Tibial nerve (tissue), 4 donors: Measurements from ENCODE around the gene GATA5. TPM values are rescaled to one million over a fixed set of nuclear protein-coding genes. Genes with fewer than 3 reads are reported as not detected.

ENCODE experiments used
- DNase-seq, 2 donors: peaks; one replicate each; pipeline ENCODE4 v3.0.0-alpha.2; 2019; ENCODE audit warnings: low spot score in 2 of 2
- H3K27ac ChIP-seq, 4 donors: fragments of 200-600 bp; sonication (generic) in 3 of 4; one replicate each; pipeline ENCODE4 v1.5.1; 2017 to 2019; ENCODE audit warnings: mild to moderate bottlenecking in 1 of 4
- H3K27me3 ChIP-seq, 2 donors: fragments of 200-600 bp; sonication (generic) in 1 of 2; one replicate each; pipeline versions ENCODE4 v1.5.1 to v1.6.0; 2017 to 2019
- H3K36me3 ChIP-seq, 3 donors: fragments of 200-600 bp; sonication (generic); one replicate each; pipeline ENCODE4 v1.5.1; 2018 to 2019
- H3K4me1 ChIP-seq, 4 donors: fragments of 200-600 bp; sonication (generic) in 3 of 4; one replicate each; pipeline ENCODE4 v1.5.1; 2017 to 2019
- H3K4me3 ChIP-seq, 4 donors: fragments of 200-600 bp; sonication (generic) in 3 of 4; one replicate each; pipeline ENCODE4 v1.5.1; 2017 to 2019; ENCODE audit warnings: mild to moderate bottlenecking in 1 of 4, moderate library complexity in 1 of 4
- H3K9me3 ChIP-seq, 4 donors: fragments of 200-600 bp; sonication (generic) in 3 of 4; one replicate each; pipeline ENCODE4 v1.5.1; 2017 to 2019
- EP300 ChIP-seq, 2 donors: sonication (generic); formaldehyde crosslinking; IDR thresholded peaks; one replicate each; pipeline ENCODE4 v1.6.1; 2017; ENCODE audit warnings: antibody characterized with exemption in 2 of 2, mild to moderate bottlenecking in 1 of 2
- POLR2A ChIP-seq, 2 donors: fragments of 450-650 bp; IDR thresholded peaks; one replicate each; pipeline ENCODE4 v1.6.1; 2017; ENCODE audit warnings: antibody characterized with exemption in 2 of 2, mild to moderate bottlenecking in 2 of 2, moderate library complexity in 2 of 2
- WGBS, 2 donors: methylation state at CpG; one replicate each; pipeline ENCODE4 v1.1.5; 2018; 5-methylcytosine and 5-hydroxymethylcytosine counted together
- total RNA-seq, 4 donors: library from RNA; depleted of rRNA; stranded (reverse); fragments of >200 nt; gene quantifications; one replicate each; pipeline ENCODE4 v1.1.0, GENCODE V29; 2016
- TF ChIP-seq, protein P1 (sequence below), 5 experiments: fragments of 200-600 bp in 3 of 5; fragments of 450-650 bp in 2 of 5; sonication (generic) in 3 of 5; IDR thresholded peaks; one replicate each; pipeline ENCODE4 v1.5.1; 2016 to 2019; ENCODE audit warnings: antibody characterized with exemption in 5 of 5, mild to moderate bottlenecking in 3 of 5, moderate library complexity in 2 of 5

Gene GATA5
- total RNA-seq, 4 donors from 2014 or later, result 0.20 TPM; not detected in 3

DNA sequence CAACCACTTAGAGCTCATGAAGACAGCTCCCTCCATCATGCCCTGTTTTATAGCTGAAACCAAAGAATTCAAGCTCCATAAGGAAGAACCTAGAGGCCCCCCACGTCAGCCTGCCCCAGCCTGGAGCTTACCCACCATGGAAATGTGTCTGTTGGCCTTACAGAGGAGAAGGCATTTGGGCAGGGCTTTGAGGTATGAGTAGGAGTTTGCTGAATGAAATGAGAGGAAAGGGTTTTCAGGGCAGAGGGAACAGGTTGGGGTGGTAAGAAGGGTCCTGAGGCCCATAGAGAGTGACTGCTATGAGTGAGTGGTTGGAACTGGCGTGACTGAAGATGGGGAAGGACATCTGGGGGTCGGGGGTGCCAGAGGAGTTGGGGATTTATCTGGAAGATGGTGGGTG lies 12.7 kb upstream of the GATA5 start:
- no peak for DNase-seq
- H3K4me1 ChIP-seq, result no peaks in the 10 kb centered on the region
- TF ChIP-seq POLR2A (IDR thresholded peaks at IDR 0.05) (no peak), EP300 (IDR thresholded peaks at IDR 0.05) (no peak)
- TF ChIP-seq, protein P1, sequence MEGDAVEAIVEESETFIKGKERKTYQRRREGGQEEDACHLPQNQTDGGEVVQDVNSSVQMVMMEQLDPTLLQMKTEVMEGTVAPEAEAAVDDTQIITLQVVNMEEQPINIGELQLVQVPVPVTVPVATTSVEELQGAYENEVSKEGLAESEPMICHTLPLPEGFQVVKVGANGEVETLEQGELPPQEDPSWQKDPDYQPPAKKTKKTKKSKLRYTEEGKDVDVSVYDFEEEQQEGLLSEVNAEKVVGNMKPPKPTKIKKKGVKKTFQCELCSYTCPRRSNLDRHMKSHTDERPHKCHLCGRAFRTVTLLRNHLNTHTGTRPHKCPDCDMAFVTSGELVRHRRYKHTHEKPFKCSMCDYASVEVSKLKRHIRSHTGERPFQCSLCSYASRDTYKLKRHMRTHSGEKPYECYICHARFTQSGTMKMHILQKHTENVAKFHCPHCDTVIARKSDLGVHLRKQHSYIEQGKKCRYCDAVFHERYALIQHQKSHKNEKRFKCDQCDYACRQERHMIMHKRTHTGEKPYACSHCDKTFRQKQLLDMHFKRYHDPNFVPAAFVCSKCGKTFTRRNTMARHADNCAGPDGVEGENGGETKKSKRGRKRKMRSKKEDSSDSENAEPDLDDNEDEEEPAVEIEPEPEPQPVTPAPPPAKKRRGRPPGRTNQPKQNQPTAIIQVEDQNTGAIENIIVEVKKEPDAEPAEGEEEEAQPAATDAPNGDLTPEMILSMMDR (IDR thresholded peaks at IDR 0.05), result no peak
- H3K4me3 ChIP-seq, result no peak overlapping the region
- WGBS, 2 donors, result 76 to 78% methylated on average over 3 of the region's 3 CpGs
- H3K27ac ChIP-seq, result no peak overlapping the region
- H3K27me3 ChIP-seq, result peaks cover 0 to 76% of the 10 kb centered on the region in 2 donors
- H3K36me3 ChIP-seq, result no peaks in the 10 kb centered on the region
- H3K9me3 ChIP-seq, result no peaks in the 10 kb centered on the region

DNA sequence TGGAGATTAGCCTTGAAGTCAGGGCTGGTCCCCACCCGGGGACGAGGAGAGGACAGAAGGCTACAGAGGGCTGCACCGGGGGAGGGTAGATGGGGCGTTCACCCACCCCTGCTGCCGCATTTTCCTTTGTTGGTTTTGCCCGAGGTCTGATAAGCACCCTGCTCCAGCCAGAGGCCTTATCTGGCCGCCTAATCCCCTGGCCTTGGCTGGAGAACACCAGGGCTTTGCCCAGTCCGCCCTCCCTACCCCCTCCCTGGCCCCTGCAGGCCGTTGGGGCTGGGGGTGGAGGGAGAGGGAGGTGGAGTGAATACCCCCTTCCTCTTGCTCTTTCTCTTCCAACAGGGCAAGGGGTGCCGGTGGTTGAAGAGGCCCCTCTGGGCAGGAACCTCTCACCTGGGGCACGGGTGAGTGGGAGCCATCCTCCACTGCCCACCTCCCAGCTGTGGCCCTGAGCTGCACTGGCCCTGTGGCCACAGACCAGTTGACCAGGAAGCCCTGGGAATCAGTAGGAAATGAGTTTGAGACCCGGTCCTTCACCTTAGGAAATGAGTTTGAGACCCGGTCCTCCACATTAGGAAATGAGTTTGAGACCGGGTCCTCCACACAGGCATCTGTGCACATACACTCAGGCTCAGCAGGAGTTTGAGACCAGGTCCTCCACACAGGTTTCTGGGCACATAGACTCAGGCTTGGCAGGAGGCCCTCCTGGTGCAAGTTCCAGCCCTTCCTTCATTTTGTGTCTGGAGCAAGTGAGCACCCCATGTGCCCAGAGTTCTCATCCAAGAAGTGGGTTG lies 12.0 kb upstream of the GATA5 start:
- H3K4me3 ChIP-seq, result no peak overlapping the region
- peaks cover 0 to 3% (median 0%) of the 10 kb centered on the region in 4 donors for H3K4me1 ChIP-seq
- no peaks in the 10 kb centered on the region for H3K9me3 ChIP-seq
- no peak overlapping the region for H3K27ac ChIP-seq
- H3K27me3 ChIP-seq, result peaks cover 0 to 80% of the 10 kb centered on the region in 2 donors
- TF ChIP-seq EP300 (IDR thresholded peaks at IDR 0.05), result no peak
- TF ChIP-seq, protein P1 (IDR thresholded peaks at IDR 0.05), result no peak
- no peak for TF ChIP-seq POLR2A (IDR thresholded peaks at IDR 0.05)
- no peak for DNase-seq
- WGBS, 2 donors, result 31 to 42% methylated on average over 13 to 14 of the region's 14 CpGs
- no peaks in the 10 kb centered on the region for H3K36me3 ChIP-seq

DNA sequence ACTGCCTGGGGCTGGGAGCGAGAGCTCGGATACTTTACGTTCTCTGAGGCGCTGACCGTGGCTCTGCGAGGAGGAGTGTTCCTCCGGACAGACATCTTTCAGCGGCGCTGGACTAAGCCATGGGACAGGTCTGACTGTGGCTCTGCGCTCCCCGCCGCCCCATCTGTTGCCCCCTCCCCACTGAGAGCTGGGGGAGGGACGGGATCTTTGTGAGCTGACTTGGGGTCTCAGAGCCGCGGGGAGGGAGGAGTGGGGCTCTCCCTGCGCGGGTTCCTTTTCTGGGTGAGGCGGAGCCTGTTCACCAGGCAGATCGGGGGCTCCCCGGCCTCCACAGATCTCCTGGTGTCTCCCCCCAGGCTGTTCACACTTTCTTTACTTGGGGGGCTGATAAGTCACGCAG lies 11.3 kb upstream of the GATA5 start:
- WGBS, 2 donors, result 44 to 47% methylated on average over 15 to 18 of the region's 21 CpGs
- H3K36me3 ChIP-seq, result no peaks in the 10 kb centered on the region
- peaks cover 0 to 10% (median 0%) of the 10 kb centered on the region in 4 donors for H3K4me1 ChIP-seq
- no peak for TF ChIP-seq EP300 (IDR thresholded peaks at IDR 0.05)
- TF ChIP-seq POLR2A (IDR thresholded peaks at IDR 0.05), result no peak
- TF ChIP-seq, protein P1 (IDR thresholded peaks at IDR 0.05), result no peak
- peaks cover 0 to 84% of the 10 kb centered on the region in 2 donors for H3K27me3 ChIP-seq
- H3K9me3 ChIP-seq, result no peaks in the 10 kb centered on the region
- no peak overlapping the region for H3K4me3 ChIP-seq
- H3K27ac ChIP-seq, result no peak overlapping the region
- no peak for DNase-seq

GRCh38 chr20:62486484-62486883 lies 10.7 kb upstream of the GATA5 start:
- Histone ChIP-seq H3K27me3 (peaks cover 0 to 90% of the 10 kb centered on the region in 2 donors), H3K36me3 (no peaks in the 10 kb centered on the region), H3K4me3 (no peak overlapping the region), H3K9me3 (no peaks in the 10 kb centered on the region), H3K4me1 (peaks cover 0 to 16% (median 0%) of the 10 kb centered on the region in 4 donors), H3K27ac (no peak overlapping the region)
- 58 to 68% methylated on average over 13 of the region's 13 CpGs for WGBS, 2 donors
- TF ChIP-seq EP300 (IDR thresholded peaks at IDR 0.05) (no peak), POLR2A (IDR thresholded peaks at IDR 0.05) (no peak)
- TF ChIP-seq, protein P1 (IDR thresholded peaks at IDR 0.05), result no peak
- no peak for DNase-seq

DNA sequence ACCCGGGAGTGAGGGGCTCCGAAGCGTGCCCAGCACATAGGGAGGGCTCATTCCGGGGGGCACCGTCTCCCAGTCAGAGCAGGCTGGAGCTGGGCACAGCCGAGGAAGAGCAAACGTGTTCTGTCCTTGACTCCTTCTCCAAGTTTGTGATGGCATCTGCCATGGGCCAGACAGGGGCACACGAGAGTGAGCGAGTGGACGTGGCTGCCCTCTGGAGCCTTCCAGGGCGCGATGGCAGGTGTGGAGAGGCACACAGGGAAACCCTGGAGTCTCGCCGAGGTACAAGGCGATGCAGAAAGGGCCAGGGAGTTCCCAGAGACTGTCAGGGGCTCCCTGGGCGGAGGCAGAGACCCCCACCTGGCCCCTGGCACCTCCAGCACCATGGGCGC lies 9.9 kb upstream of the GATA5 start:
- WGBS, 2 donors, result 58 to 62% methylated on average over 13 to 17 of the region's 17 CpGs
- H3K27ac ChIP-seq, result no peak overlapping the region
- H3K4me3 ChIP-seq, result no peak overlapping the region
- H3K27me3 ChIP-seq, result peaks cover 0 to 98% of the 10 kb centered on the region in 2 donors
- no peaks in the 10 kb centered on the region for H3K9me3 ChIP-seq
- H3K4me1 ChIP-seq, result peaks cover 0 to 16% (median 0%) of the 10 kb centered on the region in 4 donors
- no peak for TF ChIP-seq EP300 (IDR thresholded peaks at IDR 0.05)
- TF ChIP-seq, protein P1 (IDR thresholded peaks at IDR 0.05), result no peak
- no peak for TF ChIP-seq POLR2A (IDR thresholded peaks at IDR 0.05)
- DNase-seq, result no peak
- no peaks in the 10 kb centered on the region for H3K36me3 ChIP-seq
